Adipocyte (in vitro differentiated cells): ENCODE measurements around the gene ITPR3.

Experiments used
- DNase-seq: peaks from one replicate; pipeline ENCODE4 v3.0.0-alpha.2; 2015; ENCODE audit warnings: low read depth
- H3K27me3 ChIP-seq: replicated peaks from 2 replicates; pipeline ENCODE4 v1.7.0; 2013; ENCODE audit warnings: mild to moderate bottlenecking, low read length, moderate library complexity; ENCODE audit not compliant: control insufficient read depth, insufficient read depth
- H3K36me3 ChIP-seq: 2 replicates; pipeline ENCODE4 v1.7.0; 2013; ENCODE audit warnings: low read length, mild to moderate bottlenecking, moderate library complexity; ENCODE audit not compliant: control insufficient read depth, insufficient read depth, severe bottlenecking
- H3K4me1 ChIP-seq: 2 replicates; pipeline ENCODE4 v1.7.0; 2013; ENCODE audit warnings: mild to moderate bottlenecking, low read length, moderate library complexity; ENCODE audit not compliant: control insufficient read depth, insufficient read depth
- H3K4me3 ChIP-seq: 2 replicates; pipeline ENCODE4 v1.7.0; 2013; ENCODE audit warnings: mild to moderate bottlenecking, low read length, moderate library complexity
- H3K9ac ChIP-seq: 2 replicates; pipeline ENCODE4 v1.7.0; 2013; ENCODE audit warnings: mild to moderate bottlenecking, low read length, moderate library complexity
- H3K9me3 ChIP-seq: 2 replicates; pipeline ENCODE4 v1.7.0; 2013; ENCODE audit warnings: mild to moderate bottlenecking, low read length, moderate library complexity; ENCODE audit not compliant: control insufficient read depth

ITPR3 gene

GRCh38 chr6:33583591-33584155 is 37.4 kb upstream of the ITPR3 start:
- no peak overlapping the region for H3K9ac ChIP-seq
- DNase-seq = peak; percentile 29
- H3K4me1 ChIP-seq = peaks cover 3% of the 10 kb centered on the region
- no peaks in the 10 kb centered on the region for H3K36me3 ChIP-seq
- H3K27me3 ChIP-seq = no peaks in the 10 kb centered on the region
- no peaks in the 10 kb centered on the region for H3K9me3 ChIP-seq
- no peak overlapping the region for H3K4me3 ChIP-seq

DNA sequence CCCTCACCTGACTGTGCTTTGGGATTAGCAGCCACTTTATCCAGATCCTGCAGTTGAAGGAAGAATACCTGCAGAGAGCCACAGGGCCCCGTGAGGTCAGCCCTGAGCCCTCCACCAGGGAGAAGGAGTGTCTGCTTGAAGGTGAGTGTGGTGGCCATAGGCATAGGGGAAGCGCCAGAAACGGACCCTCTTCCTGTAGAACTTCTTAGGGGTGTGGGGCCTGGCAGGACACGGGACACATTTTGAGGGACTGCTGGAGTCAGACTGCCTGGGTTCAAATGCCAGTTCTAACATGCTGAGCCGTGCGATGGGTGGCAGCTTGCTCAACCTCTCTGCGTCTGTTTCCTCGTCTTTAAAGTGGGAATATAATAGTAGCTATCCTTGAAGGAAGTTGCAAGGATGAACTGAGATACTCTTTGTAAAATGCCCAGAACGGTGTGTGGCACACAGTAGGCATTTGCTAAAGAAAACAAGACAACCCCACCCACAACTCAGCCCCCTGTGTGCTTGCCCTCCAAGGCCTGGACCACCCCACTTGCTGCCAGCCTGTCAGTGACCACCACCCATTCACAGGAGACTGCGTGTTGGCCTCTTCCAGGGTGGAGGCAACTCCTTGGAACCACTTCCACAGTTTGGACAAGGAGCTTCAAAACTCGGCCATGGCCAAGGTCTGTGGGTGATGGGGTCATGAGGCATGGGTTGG is 36.3 kb upstream of the ITPR3 start:
- no peaks in the 10 kb centered on the region for H3K27me3 ChIP-seq
- no peak for DNase-seq
- no peaks in the 10 kb centered on the region for H3K36me3 ChIP-seq
- H3K9me3 ChIP-seq = no peaks in the 10 kb centered on the region
- H3K4me1 ChIP-seq = peaks cover under 1% of the 10 kb centered on the region
- H3K9ac ChIP-seq = no peak overlapping the region
- H3K4me3 ChIP-seq = no peak overlapping the region

DNA sequence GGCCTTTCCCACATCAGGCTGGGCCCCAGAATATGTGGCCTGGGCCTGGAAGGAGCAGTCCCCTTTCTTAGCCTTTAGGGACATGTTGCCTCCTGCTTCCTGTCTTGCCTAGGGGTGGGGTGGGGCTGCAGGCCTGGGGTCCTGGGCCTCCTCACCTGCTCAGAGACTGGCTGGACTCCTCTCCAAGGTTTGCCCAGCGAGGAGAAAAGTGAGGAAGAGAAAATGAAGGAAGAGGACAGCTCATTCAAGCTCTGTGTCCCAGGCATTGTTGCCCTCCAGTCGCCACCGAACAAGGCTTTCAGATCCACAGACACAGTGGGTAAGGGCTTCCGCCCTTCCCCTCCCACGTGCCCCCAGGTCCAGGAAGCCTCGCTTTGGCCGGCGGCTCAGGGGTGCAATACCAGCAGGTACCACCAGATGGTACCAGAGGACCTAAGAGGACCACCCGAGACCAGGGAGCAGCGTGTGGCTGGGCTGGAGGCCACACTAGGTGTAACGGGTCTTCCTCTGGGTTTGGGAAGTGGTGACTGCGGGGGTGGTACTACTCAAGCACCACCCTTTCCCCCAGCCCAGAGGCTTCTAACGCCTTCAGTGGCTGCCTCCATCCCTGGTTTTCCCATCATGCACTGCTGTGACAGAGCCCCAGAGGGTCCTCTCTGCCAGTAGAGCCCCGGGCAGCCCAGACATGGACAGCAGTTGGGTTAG is 35.6 kb upstream of the ITPR3 start:
- DNase-seq = peak; percentile 89
- no peak overlapping the region for H3K9ac ChIP-seq
- no peaks in the 10 kb centered on the region for H3K27me3 ChIP-seq
- H3K9me3 ChIP-seq = no peaks in the 10 kb centered on the region
- no peak overlapping the region for H3K4me3 ChIP-seq
- H3K4me1 ChIP-seq = peaks cover 8% of the 10 kb centered on the region
- no peaks in the 10 kb centered on the region for H3K36me3 ChIP-seq

- Histone ChIP-seq H3K4me1 (peaks cover 10% of the 10 kb centered on the region), H3K27me3 (no peaks in the 10 kb centered on the region), H3K36me3 (no peaks in the 10 kb centered on the region), H3K9me3 (no peaks in the 10 kb centered on the region), H3K9ac (no peak overlapping the region), H3K4me3 (no peak overlapping the region)
- DNase-seq = no peak
These were observed 34.9 kb upstream of the ITPR3 start for GRCh38 chr6:33586108-33586640.

GRCh38 chr6:33587529-33587928 is 33.6 kb upstream of the ITPR3 start:
- no peak for DNase-seq
- Histone ChIP-seq H3K9ac (no peak overlapping the region), H3K4me1 (peaks cover 10% of the 10 kb centered on the region), H3K9me3 (no peaks in the 10 kb centered on the region), H3K4me3 (no peak overlapping the region), H3K36me3 (no peaks in the 10 kb centered on the region), H3K27me3 (no peaks in the 10 kb centered on the region)

GRCh38 chr6:33588894-33589293 is 32.2 kb upstream of the ITPR3 start:
- Histone ChIP-seq H3K9me3 (no peaks in the 10 kb centered on the region), H3K27me3 (no peaks in the 10 kb centered on the region), H3K4me3 (no peak overlapping the region), H3K4me1 (peaks cover 10% of the 10 kb centered on the region), H3K36me3 (no peaks in the 10 kb centered on the region), H3K9ac (no peak overlapping the region)
- no peak for DNase-seq

- Histone ChIP-seq H3K36me3 (no peaks in the 10 kb centered on the region), H3K4me3 (no peak overlapping the region), H3K9ac (no peak overlapping the region), H3K9me3 (no peaks in the 10 kb centered on the region), H3K4me1 (peaks cover 10% of the 10 kb centered on the region), H3K27me3 (no peaks in the 10 kb centered on the region)
- DNase-seq = no peak
These were observed 31.8 kb upstream of the ITPR3 start for GRCh38 chr6:33589392-33589730.

DNA sequence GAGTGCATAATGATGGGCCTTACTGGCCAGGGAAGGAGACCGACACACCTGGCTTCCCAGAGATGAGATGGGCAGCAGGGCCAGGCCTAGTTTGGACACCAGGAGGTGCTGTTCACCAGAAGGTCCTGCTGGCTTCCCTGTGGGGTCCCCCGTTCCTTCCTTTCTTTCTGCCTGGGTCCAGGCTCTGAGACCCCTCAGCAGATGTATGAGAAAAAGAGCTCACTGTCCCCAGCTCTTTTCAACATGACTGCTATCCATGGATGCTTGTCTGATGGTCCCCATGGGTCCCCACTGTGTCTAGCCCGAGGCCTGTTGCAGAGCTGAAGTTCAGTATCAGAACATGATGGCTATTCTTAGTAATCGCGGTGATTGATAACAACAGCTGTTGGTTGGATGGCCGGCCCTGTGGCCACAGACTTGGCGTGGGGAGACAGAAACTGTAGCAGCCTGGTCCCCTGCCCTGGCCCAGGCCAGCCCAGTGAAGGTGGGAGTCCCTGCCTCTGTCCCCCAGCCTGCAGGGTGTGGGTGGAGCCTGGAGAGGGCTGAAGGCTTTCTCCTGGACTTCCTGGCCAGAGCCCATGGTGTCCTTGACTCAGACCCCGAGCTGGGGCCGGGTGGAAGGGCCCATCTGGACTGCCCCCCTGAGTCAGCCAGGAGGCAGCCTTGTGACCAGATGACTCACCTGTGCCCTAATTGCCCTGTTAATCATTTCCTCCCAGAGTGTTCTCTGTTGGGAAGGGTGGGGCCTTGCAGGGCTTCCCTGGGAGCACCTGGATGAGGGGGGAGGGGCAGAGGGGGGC is 31.2 kb upstream of the ITPR3 start:
- Histone ChIP-seq H3K4me1 (peaks cover 10% of the 10 kb centered on the region), H3K9me3 (no peaks in the 10 kb centered on the region), H3K9ac (peak overlapping the region; percentile 37), H3K4me3 (no peak overlapping the region), H3K36me3 (no peaks in the 10 kb centered on the region), H3K27me3 (no peaks in the 10 kb centered on the region)
- peak; percentile 74 for DNase-seq

DNA sequence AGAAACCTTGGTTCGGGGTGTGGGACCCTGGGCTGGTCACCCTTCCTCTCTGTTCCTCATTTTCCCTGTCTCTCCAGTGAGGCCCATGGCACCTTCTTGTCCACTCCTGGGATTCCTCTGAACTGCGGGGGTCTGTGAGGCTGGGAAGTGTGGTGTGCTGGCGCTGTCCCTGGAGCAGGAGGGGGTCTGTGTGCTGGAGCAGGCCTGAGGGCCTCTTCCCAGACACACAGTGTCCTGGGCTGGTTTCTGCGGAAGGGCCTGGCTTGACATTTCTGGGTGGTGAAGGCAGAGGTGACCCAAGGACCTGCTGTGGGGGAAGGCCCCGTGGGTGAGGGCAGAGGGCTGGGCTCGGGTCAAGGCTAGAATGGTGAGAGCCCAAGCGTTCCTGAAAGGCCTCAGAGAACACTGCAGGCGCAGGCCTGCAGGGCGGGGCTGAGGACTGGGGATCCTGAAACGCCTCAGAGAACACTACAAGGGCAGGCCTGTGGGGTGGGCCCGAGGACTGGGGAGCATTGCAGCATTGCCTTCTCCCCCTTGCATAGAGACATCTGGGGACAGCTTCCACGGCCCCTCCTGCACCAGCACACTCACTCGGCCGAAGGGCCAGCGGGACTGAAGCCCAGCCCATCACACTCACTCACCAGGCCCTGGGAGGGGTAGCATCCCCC is 30.5 kb upstream of the ITPR3 start:
- Histone ChIP-seq H3K27me3 (no peaks in the 10 kb centered on the region), H3K4me1 (peaks cover 10% of the 10 kb centered on the region), H3K36me3 (no peaks in the 10 kb centered on the region), H3K9ac (peak overlapping the region; percentile 25), H3K9me3 (no peaks in the 10 kb centered on the region), H3K4me3 (no peak overlapping the region)
- no peak for DNase-seq

GRCh38 chr6:33591424-33592032 is 29.6 kb upstream of the ITPR3 start:
- Histone ChIP-seq H3K36me3 (no peaks in the 10 kb centered on the region), H3K9me3 (no peaks in the 10 kb centered on the region), H3K4me1 (peaks cover 10% of the 10 kb centered on the region), H3K9ac (no peak overlapping the region), H3K4me3 (no peak overlapping the region), H3K27me3 (no peaks in the 10 kb centered on the region)
- DNase-seq = no peak
